Stimulated activated CD8-positive, alpha-beta memory T cell treated with anti-CD3 and anti-CD28 coated beads, Interleukin-15, amount 100 ng/mL, for 24 hours (primary cell): ENCODE data around the gene TKT.

Source experiments
- DNase-seq: peaks from one replicate; pipeline ENCODE4 v3.0.0-alpha.2; 2020; ENCODE audit warnings: low read depth

TKT gene

GRCh38 chr3:53195602-53196574 lies 59.9 kb downstream of the TKT start:
- DNase-seq: peak; percentile 56

- DNase-seq: no peak
Measured at GRCh38 chr3:53195066-53195450, 60.8 kb downstream of the TKT start.

GRCh38 chr3:53194210-53195065 lies 61.4 kb downstream of the TKT start:
- DNase-seq: no peak

- DNase-seq: no peak
Measured at GRCh38 chr3:53193466-53194209, 62.2 kb downstream of the TKT start.

GRCh38 chr3:53192608-53193007 lies 63.2 kb downstream of the TKT start:
- no peak for DNase-seq

- DNase-seq: no peak
Measured at GRCh38 chr3:53191836-53192480, 63.9 kb downstream of the TKT start.

- DNase-seq: no peak
Measured at GRCh38 chr3:53190659-53191058, 65.2 kb downstream of the TKT start.

- DNase-seq: no peak
Measured at GRCh38 chr3:53189276-53189675, 66.5 kb downstream of the TKT start.

- DNase-seq: no peak
Measured at GRCh38 chr3:53188720-53189119, 67.1 kb downstream of the TKT start.

GRCh38 chr3:53188136-53188685 lies 67.6 kb downstream of the TKT start:
- no peak for DNase-seq

GRCh38 chr3:53187430-53187829 lies 68.4 kb downstream of the TKT start:
- no peak for DNase-seq

- DNase-seq: no peak
Measured at GRCh38 chr3:53186726-53187125, 69.1 kb downstream of the TKT start.

GRCh38 chr3:53185761-53186465 lies 69.9 kb downstream of the TKT start:
- no peak for DNase-seq

GRCh38 chr3:53184701-53185100 lies 71.1 kb downstream of the TKT start:
- no peak for DNase-seq

- DNase-seq: no peak
Measured at GRCh38 chr3:53183514-53183913, 72.3 kb downstream of the TKT start.

- no peak for DNase-seq
Measured at GRCh38 chr3:53182764-53183355, 73.0 kb downstream of the TKT start.

GRCh38 chr3:53181528-53181927 lies 74.3 kb downstream of the TKT start:
- no peak for DNase-seq

GRCh38 chr3:53181024-53181371 lies 74.8 kb downstream of the TKT start:
- no peak for DNase-seq

GRCh38 chr3:53180305-53181023 lies 75.4 kb downstream of the TKT start:
- DNase-seq: no peak

GRCh38 chr3:53179580-53179979 lies 76.2 kb downstream of the TKT start:
- DNase-seq: no peak
